ELF-1 (cell line): ENCODE results near the gene LRRC23.
A peak's percentile ranks its signal among the peaks of the same experiment; 100 is the strongest.
"Not testable (repeated sequence)": the region's sequence is repeated elsewhere in the genome, so short reads cannot be mapped to it uniquely, and the experiment has no call there.

Source experiments
- DNase-seq: peaks from one replicate; pipeline ENCODE4 v3.0.0-alpha.2; 2016; ENCODE audit warnings: low read depth, low spot score

The LRRC23 gene

GRCh38 chr12:6904280-6905276, at the start of gene LRRC23:
Gene LRRC23 (plus strand): TSS chr12:6904822. CDS start chr12:6905634, 812 bp downstream.
- peak; percentile 100 for DNase-seq

- no peak for DNase-seq
Observed at GRCh38 chr12:6855322-6855721, 49.3 kb upstream of the LRRC23 start.

- no peak for DNase-seq
Observed at GRCh38 chr12:6858799-6859198, 45.8 kb upstream of the LRRC23 start.

- no peak for DNase-seq
Observed at GRCh38 chr12:6860116-6860515, 44.5 kb upstream of the LRRC23 start.

- no peak for DNase-seq
Observed at GRCh38 chr12:6860942-6861341, 43.7 kb upstream of the LRRC23 start.

- DNase-seq: no peak
Observed at GRCh38 chr12:6861391-6861790, 43.2 kb upstream of the LRRC23 start.

- DNase-seq: no peak
Observed at GRCh38 chr12:6863033-6863432, 41.6 kb upstream of the LRRC23 start.

GRCh38 chr12:6863586-6864321, 40.9 kb upstream of the LRRC23 start:
- DNase-seq: no peak

- not testable (repeated sequence) for DNase-seq
Observed at GRCh38 chr12:6865307-6865706, 39.3 kb upstream of the LRRC23 start.

GRCh38 chr12:6866163-6866919, 38.3 kb upstream of the LRRC23 start:
- no peak for DNase-seq

GRCh38 chr12:6866920-6867412, 37.7 kb upstream of the LRRC23 start:
- peak; percentile 51 for DNase-seq

- DNase-seq: peak; percentile 82
Observed at GRCh38 chr12:6867413-6868210, 37.0 kb upstream of the LRRC23 start, which contains the start of gene TPI1. Gene TPI1 (plus strand): TSS chr12:6867531. CDS start chr12:6867567, 36 bp downstream.

- DNase-seq: peak; percentile 43
Observed at GRCh38 chr12:6868211-6869048, 36.2 kb upstream of the LRRC23 start.

GRCh38 chr12:6869049-6870021, 35.3 kb upstream of the LRRC23 start:
- DNase-seq: peak; percentile 96

GRCh38 chr12:6870304-6870703, 34.3 kb upstream of the LRRC23 start:
- DNase-seq: not testable (repeated sequence)

GRCh38 chr12:6871052-6871957, 33.3 kb upstream of the LRRC23 start:
- peak; percentile 47 for DNase-seq
